Suprapubic skin (tissue), 4 donors: ENCODE results near the gene ZNF619. TPM values are rescaled to one million over a fixed set of nuclear protein-coding genes. Genes with fewer than 3 reads are reported as not detected.

ENCODE experiments used
- DNase-seq, 2 donors: peaks; one replicate each; pipeline ENCODE4 v3.0.0-alpha.2; 2019; ENCODE audit warnings: low spot score in 2 of 2
- H3K27ac ChIP-seq: fragments of 200-600 bp; sonication (generic); one replicate; pipeline ENCODE4 v1.5.1; 2019
- H3K27me3 ChIP-seq: fragments of 200-600 bp; sonication (generic); one replicate; pipeline ENCODE4 v1.5.1; 2019
- H3K36me3 ChIP-seq: fragments of 200-600 bp; sonication (generic); one replicate; pipeline ENCODE4 v1.5.1; 2019
- H3K4me1 ChIP-seq: fragments of 200-600 bp; sonication (generic); one replicate; pipeline ENCODE4 v1.5.1; 2019
- H3K4me3 ChIP-seq: fragments of 200-600 bp; sonication (generic); one replicate; pipeline ENCODE4 v1.5.1; 2019; ENCODE audit warnings: mild to moderate bottlenecking
- H3K9me3 ChIP-seq: fragments of 200-600 bp; sonication (generic); one replicate; pipeline ENCODE4 v1.5.1; 2019
- CTCF ChIP-seq, 2 donors: fragments of 200-600 bp in 1 of 2; fragments of 450-650 bp in 1 of 2; sonication (generic) in 1 of 2; IDR thresholded peaks; one replicate each; pipeline ENCODE4 v1.5.1; 2016 to 2019; ENCODE audit warnings: antibody characterized with exemption in 2 of 2, mild to moderate bottlenecking in 1 of 2, moderate library complexity in 1 of 2
- EP300 ChIP-seq: sonication (generic); formaldehyde crosslinking; IDR thresholded peaks from one replicate; pipeline ENCODE4 v1.6.1; 2017; ENCODE audit warnings: antibody characterized with exemption
- POLR2A ChIP-seq, 2 donors: fragments of 450-650 bp; IDR thresholded peaks; one replicate each; pipeline ENCODE4 v1.6.1; 2017; ENCODE audit warnings: antibody characterized with exemption in 2 of 2, mild to moderate bottlenecking in 2 of 2, moderate library complexity in 2 of 2
- POLR2AphosphoS5 ChIP-seq, 3 donors: sonication (generic); formaldehyde crosslinking; IDR thresholded peaks; one replicate each; pipeline ENCODE4 v1.6.1; 2017; ENCODE audit warnings: antibody characterized with exemption in 3 of 3
- total RNA-seq, 4 donors: library from RNA; depleted of rRNA; stranded (reverse); fragments of >200 nt; gene quantifications; one replicate each; pipeline ENCODE4 v1.1.0, GENCODE V29; 2016

ZNF619 gene
- total RNA-seq, 4 donors from 2014 or later = 4.1 to 10.4 (median 6.1) TPM

- Histone ChIP-seq H3K27me3 (no peaks in the 10 kb centered on the region), H3K9me3 (peaks cover 14% of the 10 kb centered on the region), H3K4me1 (no peaks in the 10 kb centered on the region), H3K36me3 (peaks cover 75% of the 10 kb centered on the region), H3K4me3 (no peak overlapping the region), H3K27ac (no peak overlapping the region)
- TF ChIP-seq POLR2AphosphoS5 (IDR thresholded peaks at IDR 0.05) (no peak), CTCF (IDR thresholded peaks at IDR 0.05) (no peak), POLR2A (IDR thresholded peaks at IDR 0.05) (no peak), EP300 (no peak)
- no peak for DNase-seq
Observed at GRCh38 chr3:40534283-40534682, 57.4 kb downstream of the ZNF619 start.

Other genes with a start within 250 kb of the ZNF619 start
- gene EIF1B, start 167.4 kb upstream of the ZNF619 start, total RNA-seq = 10 to 100 TPM; 16.5 to 31.2 (median 21.0) TPM
- 1 to 10 TPM; 4.2 to 9.0 (median 6.7) TPM for gene ENTPD3, start 89.9 kb upstream of the ZNF619 start, total RNA-seq
- gene RPL14, start 19.8 kb upstream of the ZNF619 start, total RNA-seq = 100 to 1,000 TPM; 428 to 617 (median 466) TPM
- gene ZNF620, start 28.9 kb downstream of the ZNF619 start, total RNA-seq = 1 to 10 TPM in 3 of 4 donors, under 1 TPM in 1; 0.60 to 2.9 (median 1.6) TPM
- gene ZNF621, start 47.8 kb downstream of the ZNF619 start, total RNA-seq = 10 to 100 TPM in 3 of 4 donors, 1 to 10 TPM in 1; 9.5 to 29.0 (median 14.6) TPM